ENCODE data around the gene MSH3. TPM values are rescaled to one million over a fixed set of nuclear protein-coding genes. Genes with fewer than 3 reads are reported as not detected.

The MSH3 gene
- polyA plus RNA-seq, 2 of the 4 experiments (the other 2 are of a cell fraction): 9.3 to 13.1 TPM

DNA sequence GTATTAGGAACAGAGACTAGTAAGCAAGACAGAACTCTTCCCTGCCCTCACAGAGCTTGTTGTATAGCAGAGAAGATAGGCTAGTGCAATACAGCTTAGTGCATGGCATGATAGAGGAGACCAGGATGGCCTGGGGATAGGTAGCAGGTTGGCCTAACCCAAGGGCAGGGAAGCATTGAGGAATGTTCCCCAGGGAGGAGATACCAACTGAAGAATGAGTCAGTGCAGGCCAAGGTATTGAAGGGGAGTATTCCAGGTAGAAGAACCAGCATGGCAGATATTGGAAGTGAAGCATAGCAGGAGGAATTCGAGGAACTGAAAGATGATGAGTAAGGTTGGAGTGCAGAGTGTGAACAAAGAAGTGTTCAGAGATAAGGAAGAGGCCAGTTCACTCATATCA, 138.9 kb downstream of the MSH3 start (continued):
- TF ChIP-seq, protein P1, sequence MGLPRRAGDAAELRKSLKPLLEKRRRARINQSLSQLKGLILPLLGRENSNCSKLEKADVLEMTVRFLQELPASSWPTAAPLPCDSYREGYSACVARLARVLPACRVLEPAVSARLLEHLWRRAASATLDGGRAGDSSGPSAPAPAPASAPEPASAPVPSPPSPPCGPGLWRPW (IDR thresholded peaks at IDR 0.05): no peak
- no peak for TF ChIP-seq RFX5 (IDR thresholded peaks at IDR 0.05)
- no peak for TF ChIP-seq HDAC2 (IDR thresholded peaks at IDR 0.05)
- no peak for TF ChIP-seq EP300 (IDR thresholded peaks at IDR 0.05)
- TF ChIP-seq JUNB (IDR thresholded peaks at IDR 0.05): no peak
- no peak for TF ChIP-seq KDM5A (IDR thresholded peaks at IDR 0.05)

DNA sequence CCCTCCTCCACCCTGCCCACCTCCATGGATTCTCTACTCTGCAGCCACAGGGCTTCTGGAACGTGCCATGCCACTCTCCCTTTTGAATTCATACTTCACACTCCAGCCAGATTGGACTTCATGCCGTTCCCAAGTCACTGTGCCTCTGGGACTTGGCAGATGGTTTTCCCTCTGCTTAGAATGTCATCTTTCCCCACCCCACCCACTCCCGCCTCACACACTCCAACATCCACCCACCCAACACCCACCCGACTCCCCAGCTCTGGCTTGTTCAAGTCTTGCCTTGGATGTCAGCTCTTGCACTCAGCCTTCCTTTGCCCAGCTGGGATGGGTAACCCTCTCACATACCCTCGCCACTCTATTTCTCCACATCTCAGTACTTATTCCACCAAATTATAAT, 142.4 kb downstream of the MSH3 start:
- no peaks in the 10 kb centered on the region for H3K9me3 ChIP-seq
- no peak overlapping the region for H3K4me2 ChIP-seq
- TF ChIP-seq HEYL (CRISPR knock-in tag; IDR thresholded peaks at IDR 0.05): no peak
- TF ChIP-seq NPAS2 (CRISPR knock-in tag; IDR thresholded peaks at IDR 0.05; ENCODE audit: borderline replicate concordance): no peak
- no peak for TF ChIP-seq MAZ (IDR thresholded peaks at IDR 0.05; ENCODE audit: borderline replicate concordance, low read depth, low read length)
- no peak for TF ChIP-seq FOXS1 (CRISPR knock-in tag; IDR thresholded peaks at IDR 0.05)
- TF ChIP-seq EP300 (IDR thresholded peaks at IDR 0.05): no peak
- ChIA-PET POLR2A (no interaction called here), CTCF (interaction anchor here (0.9 kb wide), 1 partner anchor 369 kb away, joined by 3 read pairs; no protein-coding TSS in a partner anchor)
- no peaks in the 10 kb centered on the region for H3K4me1 ChIP-seq
- no peak for ATAC-seq
- DNase-seq (ENCODE audit: low read depth in 1 of 2, low spot score in 1 of 2): no peak
- no peak overlapping the region for H3K27ac ChIP-seq
- H3K4me3 ChIP-seq: no peak overlapping the region
- no peak for FAIRE-seq
- WGBS (ENCODE audit: missing lambda C conversion rate): 96% methylated on average over 4 of the region's 5 CpGs

DNA sequence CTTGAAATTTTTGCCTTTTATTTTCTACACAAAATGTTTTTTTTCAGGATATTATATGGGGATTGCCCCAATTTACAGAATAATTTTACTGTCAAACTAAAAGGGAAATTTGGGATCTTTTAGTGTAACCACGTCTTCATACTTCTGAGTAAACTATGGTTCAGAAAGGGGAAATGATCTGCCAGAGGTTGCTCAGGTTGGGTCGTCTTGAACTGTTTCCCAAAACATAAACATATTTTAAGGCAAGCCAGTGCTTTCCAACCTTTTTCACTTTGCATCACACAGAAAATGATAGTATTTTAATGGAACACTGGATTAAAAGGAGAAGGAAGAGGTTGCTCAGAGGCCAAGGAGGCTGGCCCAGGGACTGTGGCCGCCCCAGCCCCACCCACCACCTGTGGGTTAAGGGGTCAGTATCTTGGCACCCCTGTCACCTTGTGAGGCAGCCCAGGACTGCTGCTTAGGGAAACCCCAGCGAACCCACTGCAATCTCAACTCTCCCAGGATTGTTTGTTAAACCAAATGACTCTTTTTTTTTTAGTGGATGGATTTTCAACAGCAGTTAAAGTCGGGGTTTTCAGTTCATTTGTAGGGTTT, 143.1 kb downstream of the MSH3 start:
- DNase-seq (ENCODE audit: low read depth in 1 of 2, low spot score in 1 of 2): no peak
- WGBS (ENCODE audit: missing lambda C conversion rate): 94% methylated on average over 5 of the region's 5 CpGs
- TF ChIP-seq JUNB (IDR thresholded peaks at IDR 0.05) (no peak), NPAS2 (CRISPR knock-in tag; IDR thresholded peaks at IDR 0.05; ENCODE audit: borderline replicate concordance) (no peak), KDM5A (IDR thresholded peaks at IDR 0.05) (no peak), POLR2A (IDR thresholded peaks at IDR 0.05; ENCODE audit: low read length) (no peak), PHF8 (IDR thresholded peaks at IDR 0.05; ENCODE audit: borderline replicate concordance, low read depth) (no peak), TP53 (CRISPR knock-in tag; IDR thresholded peaks at IDR 0.05) (no peak)
- TF ChIP-seq, protein P2, sequence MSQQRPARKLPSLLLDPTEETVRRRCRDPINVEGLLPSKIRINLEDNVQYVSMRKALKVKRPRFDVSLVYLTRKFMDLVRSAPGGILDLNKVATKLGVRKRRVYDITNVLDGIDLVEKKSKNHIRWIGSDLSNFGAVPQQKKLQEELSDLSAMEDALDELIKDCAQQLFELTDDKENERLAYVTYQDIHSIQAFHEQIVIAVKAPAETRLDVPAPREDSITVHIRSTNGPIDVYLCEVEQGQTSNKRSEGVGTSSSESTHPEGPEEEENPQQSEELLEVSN (IDR thresholded peaks at IDR 0.05; ENCODE audit: borderline replicate concordance, low read depth): no peak
- no peak overlapping the region for H3K4me3 ChIP-seq
- no peak for FAIRE-seq
- POLR2A ChIA-PET: no interaction called here
- H3K4me2 ChIP-seq: no peak overlapping the region
- H3K9me3 ChIP-seq: no peaks in the 10 kb centered on the region
- no peak for ATAC-seq
- no peak overlapping the region for H3K27ac ChIP-seq
- no peaks in the 10 kb centered on the region for H3K4me1 ChIP-seq
- CTCF ChIA-PET: interaction anchor here (0.9 kb wide), 1 partner anchor 368 kb away, joined by 3 read pairs; no protein-coding TSS in a partner anchor

DNA sequence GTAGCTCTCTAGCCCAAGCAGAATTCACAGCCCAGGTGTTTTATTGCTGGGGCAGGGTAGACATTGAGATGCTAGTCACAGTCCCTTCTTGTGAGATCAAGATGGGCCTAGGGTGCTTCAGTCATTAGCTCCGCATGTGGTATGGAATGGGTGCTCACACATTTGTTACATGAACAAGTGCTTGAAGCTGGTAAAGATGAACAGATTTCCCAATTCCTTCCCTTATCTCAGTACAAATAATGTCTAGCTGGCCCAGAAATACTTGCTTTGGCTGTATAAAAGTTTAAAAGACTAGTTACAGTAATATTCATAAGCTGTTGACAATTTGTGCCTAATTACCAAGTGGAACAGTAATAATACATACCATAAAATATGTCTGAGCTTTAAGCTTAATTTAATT, 143.7 kb downstream of the MSH3 start:
- no peak for DNase-seq (ENCODE audit: low read depth in 1 of 2, low spot score in 1 of 2)
- ATAC-seq: no peak
- H3K4me2 ChIP-seq: no peak overlapping the region
- no peak overlapping the region for H3K4me3 ChIP-seq
- CTCF ChIA-PET: interaction anchor here (2.1 kb wide), 1 partner anchor 10 kb away, joined by 5 read pairs; no protein-coding TSS in a partner anchor
- POLR2A ChIA-PET: no interaction called here
- H3K27ac ChIP-seq: no peak overlapping the region
- WGBS (ENCODE audit: missing lambda C conversion rate): 93% methylated on average over 1 of the region's 1 CpG
- no peaks in the 10 kb centered on the region for H3K4me1 ChIP-seq
- TF ChIP-seq TFCP2L1 (CRISPR knock-in tag; IDR thresholded peaks at IDR 0.05): no peak
- TF ChIP-seq, protein P3, sequence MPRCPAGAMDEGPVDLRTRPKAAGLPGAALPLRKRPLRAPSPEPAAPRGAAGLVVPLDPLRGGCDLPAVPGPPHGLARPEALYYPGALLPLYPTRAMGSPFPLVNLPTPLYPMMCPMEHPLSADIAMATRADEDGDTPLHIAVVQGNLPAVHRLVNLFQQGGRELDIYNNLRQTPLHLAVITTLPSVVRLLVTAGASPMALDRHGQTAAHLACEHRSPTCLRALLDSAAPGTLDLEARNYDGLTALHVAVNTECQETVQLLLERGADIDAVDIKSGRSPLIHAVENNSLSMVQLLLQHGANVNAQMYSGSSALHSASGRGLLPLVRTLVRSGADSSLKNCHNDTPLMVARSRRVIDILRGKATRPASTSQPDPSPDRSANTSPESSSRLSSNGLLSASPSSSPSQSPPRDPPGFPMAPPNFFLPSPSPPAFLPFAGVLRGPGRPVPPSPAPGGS (IDR thresholded peaks at IDR 0.05): no peak
- no peak for TF ChIP-seq CHD2 (IDR thresholded peaks at IDR 0.05; ENCODE audit: low read length, partially characterized antibody)
- no peaks in the 10 kb centered on the region for H3K9me3 ChIP-seq
- no peak for FAIRE-seq

DNA sequence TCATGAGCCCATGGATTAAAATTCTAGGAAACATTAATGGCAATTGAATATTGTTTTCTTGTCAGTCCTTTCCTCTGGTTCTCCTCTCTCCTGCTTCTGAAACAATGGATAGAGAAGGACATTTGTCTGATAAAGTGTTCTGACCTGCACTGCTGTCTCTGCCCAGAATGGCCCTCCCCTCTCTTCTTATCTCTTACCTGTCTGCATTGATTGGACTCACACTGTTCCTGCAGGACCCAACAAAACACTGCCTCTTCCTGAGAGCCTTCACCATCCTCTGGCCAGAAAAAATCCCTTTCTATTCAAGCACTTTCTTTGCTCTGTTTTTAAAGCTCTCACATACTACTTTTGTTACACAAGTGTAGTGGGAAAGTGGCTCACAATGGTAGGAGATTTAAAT, 144.2 kb downstream of the MSH3 start:
- ATAC-seq (no peak), DNase-seq (ENCODE audit: low read depth in 1 of 2, low spot score in 1 of 2) (no peak), FAIRE-seq (no peak)
- ChIA-PET POLR2A (no interaction called here), CTCF (interaction anchor here (2.0 to 2.1 kb wide), 2 partner anchors 11 to 367 kb away, joined by 5 read pairs; no protein-coding TSS in a partner anchor)
- Histone ChIP-seq H3K9me3 (no peaks in the 10 kb centered on the region), H3K4me3 (no peak overlapping the region), H3K27ac (no peak overlapping the region), H3K4me1 (no peaks in the 10 kb centered on the region), H3K4me2 (no peak overlapping the region)
- TF ChIP-seq, protein P4, sequence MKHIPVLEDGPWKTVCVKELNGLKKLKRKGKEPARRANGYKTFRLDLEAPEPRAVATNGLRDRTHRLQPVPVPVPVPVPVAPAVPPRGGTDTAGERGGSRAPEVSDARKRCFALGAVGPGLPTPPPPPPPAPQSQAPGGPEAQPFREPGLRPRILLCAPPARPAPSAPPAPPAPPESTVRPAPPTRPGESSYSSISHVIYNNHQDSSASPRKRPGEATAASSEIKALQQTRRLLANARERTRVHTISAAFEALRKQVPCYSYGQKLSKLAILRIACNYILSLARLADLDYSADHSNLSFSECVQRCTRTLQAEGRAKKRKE (CRISPR knock-in tag; IDR thresholded peaks at IDR 0.05; ENCODE audit: low read depth): no peak
- TF ChIP-seq, protein P5, sequence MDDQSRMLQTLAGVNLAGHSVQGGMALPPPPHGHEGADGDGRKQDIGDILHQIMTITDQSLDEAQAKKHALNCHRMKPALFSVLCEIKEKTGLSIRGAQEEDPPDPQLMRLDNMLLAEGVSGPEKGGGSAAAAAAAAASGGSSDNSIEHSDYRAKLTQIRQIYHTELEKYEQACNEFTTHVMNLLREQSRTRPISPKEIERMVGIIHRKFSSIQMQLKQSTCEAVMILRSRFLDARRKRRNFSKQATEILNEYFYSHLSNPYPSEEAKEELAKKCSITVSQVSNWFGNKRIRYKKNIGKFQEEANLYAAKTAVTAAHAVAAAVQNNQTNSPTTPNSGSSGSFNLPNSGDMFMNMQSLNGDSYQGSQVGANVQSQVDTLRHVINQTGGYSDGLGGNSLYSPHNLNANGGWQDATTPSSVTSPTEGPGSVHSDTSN (IDR thresholded peaks at IDR 0.05): no peak
- TF ChIP-seq, protein P6, sequence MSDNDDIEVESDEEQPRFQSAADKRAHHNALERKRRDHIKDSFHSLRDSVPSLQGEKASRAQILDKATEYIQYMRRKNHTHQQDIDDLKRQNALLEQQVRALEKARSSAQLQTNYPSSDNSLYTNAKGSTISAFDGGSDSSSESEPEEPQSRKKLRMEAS (IDR thresholded peaks at IDR 0.05): no peak
- TF ChIP-seq BHLHE40 (IDR thresholded peaks at IDR 0.05; ENCODE audit: low read depth, low read length) (no peak), MAZ (IDR thresholded peaks at IDR 0.05; ENCODE audit: borderline replicate concordance, low read depth, low read length) (no peak), KDM5A (IDR thresholded peaks at IDR 0.05) (no peak), CBX8 (IDR thresholded peaks at IDR 0.05) (no peak), CHD4 (IDR thresholded peaks at IDR 0.05; ENCODE audit: borderline replicate concordance) (no peak)
- TF ChIP-seq, protein P7, sequence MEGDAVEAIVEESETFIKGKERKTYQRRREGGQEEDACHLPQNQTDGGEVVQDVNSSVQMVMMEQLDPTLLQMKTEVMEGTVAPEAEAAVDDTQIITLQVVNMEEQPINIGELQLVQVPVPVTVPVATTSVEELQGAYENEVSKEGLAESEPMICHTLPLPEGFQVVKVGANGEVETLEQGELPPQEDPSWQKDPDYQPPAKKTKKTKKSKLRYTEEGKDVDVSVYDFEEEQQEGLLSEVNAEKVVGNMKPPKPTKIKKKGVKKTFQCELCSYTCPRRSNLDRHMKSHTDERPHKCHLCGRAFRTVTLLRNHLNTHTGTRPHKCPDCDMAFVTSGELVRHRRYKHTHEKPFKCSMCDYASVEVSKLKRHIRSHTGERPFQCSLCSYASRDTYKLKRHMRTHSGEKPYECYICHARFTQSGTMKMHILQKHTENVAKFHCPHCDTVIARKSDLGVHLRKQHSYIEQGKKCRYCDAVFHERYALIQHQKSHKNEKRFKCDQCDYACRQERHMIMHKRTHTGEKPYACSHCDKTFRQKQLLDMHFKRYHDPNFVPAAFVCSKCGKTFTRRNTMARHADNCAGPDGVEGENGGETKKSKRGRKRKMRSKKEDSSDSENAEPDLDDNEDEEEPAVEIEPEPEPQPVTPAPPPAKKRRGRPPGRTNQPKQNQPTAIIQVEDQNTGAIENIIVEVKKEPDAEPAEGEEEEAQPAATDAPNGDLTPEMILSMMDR (IDR thresholded peaks at IDR 0.05): no peak
